Thyroid gland (tissue), 4 donors: Measurements from ENCODE around the gene RAB44.

Experiments
- POLR2A ChIP-seq, 2 donors: fragments of 450-650 bp; IDR thresholded peaks; one replicate each; pipeline ENCODE4 v1.6.1; 2017; ENCODE audit warnings: antibody characterized with exemption in 2 of 2, mild to moderate bottlenecking in 2 of 2, moderate library complexity in 1 of 2
- TF ChIP-seq, protein P1 (sequence below), 6 experiments: fragments of 200-600 bp in 3 of 6; fragments of 450-650 bp in 3 of 6; sonication (generic) in 3 of 6; IDR thresholded peaks; one replicate each; pipeline ENCODE4 v1.5.1; 2016 to 2019; ENCODE audit warnings: antibody characterized with exemption in 6 of 6, mild to moderate bottlenecking in 2 of 6, inconsistent platforms in 1 of 6, moderate library complexity in 1 of 6

DNA sequence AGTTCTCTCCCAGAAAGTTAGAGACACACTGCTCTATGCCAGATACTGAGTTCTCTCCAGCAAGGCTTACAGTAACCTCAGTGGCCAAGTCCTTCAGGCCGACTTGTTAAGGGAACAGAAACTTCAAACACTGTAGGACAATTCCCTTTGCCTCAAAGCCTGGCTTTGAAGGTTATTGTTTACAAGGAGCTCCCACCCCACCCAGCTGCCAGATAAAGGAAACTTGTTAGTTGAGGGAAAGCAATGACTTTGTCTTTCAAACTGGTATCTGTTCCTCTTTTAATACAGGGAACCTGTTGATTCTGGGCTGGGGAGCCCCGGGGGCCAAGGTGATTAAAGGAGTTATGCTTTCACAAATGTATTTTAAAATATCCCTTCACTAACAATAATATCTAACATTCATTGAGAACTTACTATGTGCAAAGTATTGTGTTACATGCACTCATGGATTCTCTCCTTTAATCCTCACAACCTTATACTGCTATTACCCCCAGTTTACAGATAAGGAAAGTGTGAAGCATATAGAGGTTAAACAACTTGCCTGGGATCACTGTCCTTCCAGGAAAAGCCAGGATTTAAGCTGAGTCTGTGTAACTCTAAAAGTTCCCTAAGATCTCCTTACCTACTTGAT is 46.7 kb upstream of the RAB44 start:
- no peak for TF ChIP-seq POLR2A (IDR thresholded peaks at IDR 0.05)
- TF ChIP-seq, protein P1, sequence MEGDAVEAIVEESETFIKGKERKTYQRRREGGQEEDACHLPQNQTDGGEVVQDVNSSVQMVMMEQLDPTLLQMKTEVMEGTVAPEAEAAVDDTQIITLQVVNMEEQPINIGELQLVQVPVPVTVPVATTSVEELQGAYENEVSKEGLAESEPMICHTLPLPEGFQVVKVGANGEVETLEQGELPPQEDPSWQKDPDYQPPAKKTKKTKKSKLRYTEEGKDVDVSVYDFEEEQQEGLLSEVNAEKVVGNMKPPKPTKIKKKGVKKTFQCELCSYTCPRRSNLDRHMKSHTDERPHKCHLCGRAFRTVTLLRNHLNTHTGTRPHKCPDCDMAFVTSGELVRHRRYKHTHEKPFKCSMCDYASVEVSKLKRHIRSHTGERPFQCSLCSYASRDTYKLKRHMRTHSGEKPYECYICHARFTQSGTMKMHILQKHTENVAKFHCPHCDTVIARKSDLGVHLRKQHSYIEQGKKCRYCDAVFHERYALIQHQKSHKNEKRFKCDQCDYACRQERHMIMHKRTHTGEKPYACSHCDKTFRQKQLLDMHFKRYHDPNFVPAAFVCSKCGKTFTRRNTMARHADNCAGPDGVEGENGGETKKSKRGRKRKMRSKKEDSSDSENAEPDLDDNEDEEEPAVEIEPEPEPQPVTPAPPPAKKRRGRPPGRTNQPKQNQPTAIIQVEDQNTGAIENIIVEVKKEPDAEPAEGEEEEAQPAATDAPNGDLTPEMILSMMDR (IDR thresholded peaks at IDR 0.05): no peak
